PC-9 (cell line): ENCODE data around the gene MEF2A. TPM values are rescaled to one million over a fixed set of nuclear protein-coding genes. Genes with fewer than 3 reads are reported as not detected.

ENCODE experiments used
- BruUV-seq: library from RNA; stranded (reverse); fragments of 400-500 nt; replicated peaks from 2 replicates; lab custom pipeline; 2021; lab: Mats Ljungman, UMichigan
- CTCF ChIA-PET: fragments of 300-600 bp; sonication (Branson Sonifier 250); formaldehyde crosslinking; loops from one replicate; lab custom pipeline; 2022; ENCODE audit warnings: antibody characterized with exemption; lab: Charles Lee
- POLR2A ChIA-PET: fragments of 300-600 bp; sonication (Branson Sonifier 250); formaldehyde crosslinking; loops from one replicate; lab custom pipeline; 2022; ENCODE audit warnings: antibody characterized with exemption; ENCODE audit not compliant: unreplicated experiment; lab: Charles Lee
- DNase-seq, 2 experiments: peaks; one replicate each; pipeline versions ENCODE4 v3.0.0 to v3.0.0-alpha.2; 2015 to 2022; ENCODE audit warnings: mixed read lengths in 1 of 2
- H2AFZ ChIP-seq: fragments of 200-600 bp; sonication (generic); 2 replicates; pipeline ENCODE4 v1.8.1; 2017; ENCODE audit warnings: antibody characterized with exemption
- H3F3A ChIP-seq: fragments of 200-600 bp; sonication (generic); 2 replicates; pipeline ENCODE4 v1.8.1; 2017; ENCODE audit warnings: antibody characterized with exemption, mild to moderate bottlenecking, low read depth; ENCODE audit not compliant: insufficient read depth
- H3K27ac ChIP-seq: fragments of 200-600 bp; sonication (generic); 2 replicates; pipeline ENCODE4 v1.6.1; 2016; ENCODE audit warnings: mixed run types
- H3K27me3 ChIP-seq: fragments of 200-600 bp; sonication (generic); 2 replicates; pipeline ENCODE4 v1.6.1; 2016; ENCODE audit warnings: low read depth, mixed run types; ENCODE audit not compliant: insufficient read depth
- H3K36me3 ChIP-seq: fragments of 200-600 bp; sonication (generic); 2 replicates; pipeline ENCODE4 v1.6.1; 2016; ENCODE audit warnings: low read depth, mixed run types
- H3K4me1 ChIP-seq: fragments of 200-600 bp; sonication (generic); replicated peaks from 2 replicates; pipeline ENCODE4 v1.6.1; 2016; ENCODE audit warnings: mixed run types; ENCODE audit not compliant: insufficient read depth
- H3K4me2 ChIP-seq: fragments of 200-600 bp; sonication (generic); 2 replicates; pipeline ENCODE4 v1.6.1; 2017; ENCODE audit warnings: mixed run types
- H3K4me3 ChIP-seq: fragments of 200-600 bp; sonication (generic); 2 replicates; pipeline ENCODE4 v1.6.1; 2016; ENCODE audit warnings: mixed run types
- H3K79me2 ChIP-seq: fragments of 200-600 bp; sonication (generic); 2 replicates; pipeline ENCODE4 v1.6.1; 2017; ENCODE audit warnings: low read depth, mixed run types
- H3K9me2 ChIP-seq: fragments of 200-600 bp; sonication (generic); 2 replicates; pipeline ENCODE4 v1.8.1; 2017; ENCODE audit warnings: mild to moderate bottlenecking; ENCODE audit not compliant: insufficient read depth
- H3K9me3 ChIP-seq: fragments of 200-600 bp; sonication (generic); 2 replicates; pipeline ENCODE4 v1.8.1; 2016; ENCODE audit warnings: low read depth; ENCODE audit not compliant: insufficient read depth
- H4K20me1 ChIP-seq: fragments of 200-600 bp; sonication (generic); 2 replicates; pipeline ENCODE4 v1.8.1; 2017; ENCODE audit not compliant: insufficient read depth
- EZH2 ChIP-seq: fragments of 200-600 bp; sonication (generic); IDR thresholded peaks from 2 replicates; pipeline ENCODE4 v1.8.0; 2017; ENCODE audit warnings: antibody characterized with exemption, low read depth
- intact Hi-C: fragments of 100-400 bp; cut with micrococcal nuclease; formaldehyde crosslinking; loops from one replicate; pipeline ENCODE4 v1.10.0; 2022; ENCODE audit not compliant: unreplicated experiment
- total RNA-seq: library from RNA; stranded (reverse); gene quantifications from 2 replicates; pipeline ENCODE4 v1.2.3, GENCODE V29; 2021
- TF ChIP-seq, protein P1 (sequence below): fragments of 200-600 bp; sonication (generic); conservative IDR thresholded peaks from 2 replicates; pipeline ENCODE4 v1.6.1; 2017; ENCODE audit warnings: mixed run types, antibody characterized with exemption, mild to moderate bottlenecking, moderate library complexity

The MEF2A gene
- total RNA-seq, 1 experiment from 2014 or later = 31.8 TPM

- CTCF ChIA-PET = interaction anchor here (0.7 to 1.6 kb wide), 13 partner anchors 29 to 604 kb away, joined by 3 to 22 read pairs (median 4); partner anchors contain the start of gene LYSMD4
- H3K4me1 ChIP-seq = peaks cover 11% of the 10 kb centered on the region
- H3K27me3 ChIP-seq = no peaks in the 10 kb centered on the region
- H3K79me2 ChIP-seq = no peaks in the 10 kb centered on the region
- peak overlapping the region; percentile 66 for H3K27ac ChIP-seq
- peaks cover 5% of the 10 kb centered on the region; the same call in 1 of the 2 replicates for H3F3A ChIP-seq
- H2AFZ ChIP-seq = no peak overlapping the region
- BruUV-seq = no TSS peak
- H3K9me3 ChIP-seq = no peaks in the 10 kb centered on the region
- no peaks in the 10 kb centered on the region for H4K20me1 ChIP-seq
- H3K4me2 ChIP-seq = peak overlapping the region; percentile 27
- TF ChIP-seq EZH2 = no peak
- TF ChIP-seq, protein P1, sequence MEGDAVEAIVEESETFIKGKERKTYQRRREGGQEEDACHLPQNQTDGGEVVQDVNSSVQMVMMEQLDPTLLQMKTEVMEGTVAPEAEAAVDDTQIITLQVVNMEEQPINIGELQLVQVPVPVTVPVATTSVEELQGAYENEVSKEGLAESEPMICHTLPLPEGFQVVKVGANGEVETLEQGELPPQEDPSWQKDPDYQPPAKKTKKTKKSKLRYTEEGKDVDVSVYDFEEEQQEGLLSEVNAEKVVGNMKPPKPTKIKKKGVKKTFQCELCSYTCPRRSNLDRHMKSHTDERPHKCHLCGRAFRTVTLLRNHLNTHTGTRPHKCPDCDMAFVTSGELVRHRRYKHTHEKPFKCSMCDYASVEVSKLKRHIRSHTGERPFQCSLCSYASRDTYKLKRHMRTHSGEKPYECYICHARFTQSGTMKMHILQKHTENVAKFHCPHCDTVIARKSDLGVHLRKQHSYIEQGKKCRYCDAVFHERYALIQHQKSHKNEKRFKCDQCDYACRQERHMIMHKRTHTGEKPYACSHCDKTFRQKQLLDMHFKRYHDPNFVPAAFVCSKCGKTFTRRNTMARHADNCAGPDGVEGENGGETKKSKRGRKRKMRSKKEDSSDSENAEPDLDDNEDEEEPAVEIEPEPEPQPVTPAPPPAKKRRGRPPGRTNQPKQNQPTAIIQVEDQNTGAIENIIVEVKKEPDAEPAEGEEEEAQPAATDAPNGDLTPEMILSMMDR = peak; percentile 58
- no peaks in the 10 kb centered on the region for H3K9me2 ChIP-seq
- peak in 1 of 2 experiments; percentile 54 for DNase-seq
- no peak overlapping the region for H3K4me3 ChIP-seq
- POLR2A ChIA-PET = interaction anchor here (0.6 kb wide), 1 partner anchor 217 kb away, joined by 7 read pairs; no protein-coding TSS in a partner anchor
- H3K36me3 ChIP-seq = no peaks in the 10 kb centered on the region
- intact Hi-C loops = loop anchor here (1.0 to 5.0 kb wide), 5 partner anchors 53 to 431 kb away; partner anchors contain the start of gene MEF2A
Measured at GRCh38 chr15:99703603-99704443, 138.0 kb downstream of the MEF2A start.

DNA sequence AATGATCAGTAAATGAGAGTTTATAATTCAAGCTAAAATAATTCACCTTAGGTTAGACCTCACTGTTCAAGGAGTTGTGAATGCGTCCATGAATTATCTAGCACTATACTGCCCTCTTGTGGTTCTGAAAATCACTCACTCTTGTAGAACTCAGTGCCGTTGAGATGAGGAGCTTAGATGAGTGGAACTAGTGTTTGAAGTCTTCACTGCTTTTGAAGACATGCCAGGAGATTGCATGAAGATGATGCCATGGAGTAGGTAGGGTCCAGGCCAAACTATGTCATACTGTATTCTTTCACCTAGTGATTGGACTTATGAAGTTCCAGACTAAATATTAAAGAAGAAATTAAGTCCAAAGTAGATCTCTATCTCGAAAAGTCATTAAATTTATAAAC lies 138.7 kb downstream of the MEF2A start:
- Histone ChIP-seq H3K9me2 (no peaks in the 10 kb centered on the region), H3K4me1 (peaks cover 11% of the 10 kb centered on the region), H3K4me2 (no peak overlapping the region), H3K36me3 (no peaks in the 10 kb centered on the region), H3K27me3 (no peaks in the 10 kb centered on the region), H3K27ac (peak overlapping the region; percentile 66; the same call in 1 of the 2 replicates), H3F3A (peaks cover 5% of the 10 kb centered on the region; the same call in 1 of the 2 replicates), H3K9me3 (no peaks in the 10 kb centered on the region), H2AFZ (no peak overlapping the region), H3K79me2 (no peaks in the 10 kb centered on the region), H3K4me3 (no peak overlapping the region), H4K20me1 (no peaks in the 10 kb centered on the region)
- TF ChIP-seq, protein P1 = peak; percentile 79
- no peak for TF ChIP-seq EZH2
- DNase-seq = peak; percentile 35 to 71
- no TSS peak for BruUV-seq
- POLR2A ChIA-PET = interaction anchor here (0.5 kb wide), 1 partner anchor 138 kb away, joined by 3 read pairs; no protein-coding TSS in a partner anchor
- intact Hi-C loops = loop anchor here (1.0 to 5.0 kb wide), 5 partner anchors 52 to 431 kb away; partner anchors contain the start of gene MEF2A
- CTCF ChIA-PET = interaction anchor here (0.5 to 1.6 kb wide), 18 partner anchors 29 to 604 kb away, joined by 3 to 22 read pairs (median 4); partner anchors contain the start of gene LYSMD4

DNA sequence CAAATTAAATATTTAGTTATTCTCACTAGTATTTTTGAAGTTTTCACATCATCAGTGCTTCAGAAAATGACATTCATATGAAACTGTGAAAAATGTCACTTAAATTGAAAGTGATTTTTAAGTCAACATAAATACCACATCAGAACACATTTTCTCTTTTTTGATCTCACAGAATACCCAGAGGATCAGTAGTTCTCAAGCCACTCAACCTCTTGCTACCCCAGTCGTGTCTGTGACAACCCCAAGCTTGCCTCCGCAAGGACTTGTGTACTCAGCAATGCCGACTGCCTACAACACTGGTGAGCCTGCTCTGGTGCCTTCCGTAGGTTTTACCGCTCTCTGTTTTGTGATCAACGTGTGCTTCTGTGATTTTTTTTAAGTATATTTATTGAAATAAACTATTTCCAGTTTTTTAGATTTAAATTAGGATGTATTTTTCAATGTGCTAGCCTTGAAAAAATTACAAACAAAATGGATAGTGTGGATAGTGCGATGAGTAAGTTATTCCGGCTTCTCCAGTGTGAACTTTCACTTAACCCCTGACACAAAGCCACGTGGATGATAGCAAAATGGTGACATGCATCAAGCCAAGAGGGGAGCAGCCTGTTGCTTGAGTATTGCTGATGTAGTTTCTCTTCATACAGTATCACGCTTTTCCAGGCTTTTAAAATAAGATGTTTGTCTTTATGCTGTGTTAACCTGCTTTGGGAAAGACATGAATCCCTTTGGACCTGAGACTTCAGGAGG lies 140.9 kb downstream of the MEF2A start:
- Histone ChIP-seq H3K4me2 (no peak overlapping the region), H3K9me2 (no peaks in the 10 kb centered on the region), H3K27me3 (no peaks in the 10 kb centered on the region), H3K79me2 (no peaks in the 10 kb centered on the region), H2AFZ (no peak overlapping the region), H3K27ac (no peak overlapping the region), H3K4me3 (no peak overlapping the region), H3K9me3 (no peaks in the 10 kb centered on the region), H4K20me1 (no peaks in the 10 kb centered on the region), H3F3A (peaks cover 5% of the 10 kb centered on the region; the same call in 1 of the 2 replicates), H3K4me1 (peaks cover 11% of the 10 kb centered on the region), H3K36me3 (no peaks in the 10 kb centered on the region)
- no TSS peak for BruUV-seq
- ChIA-PET CTCF (no interaction called here), POLR2A (no interaction called here)
- intact Hi-C loops = no loop called here
- no peak for DNase-seq
- no peak for TF ChIP-seq EZH2
- TF ChIP-seq, protein P1 = no peak
